ENCODE measurements around the gene UNC5C.

UNC5C gene

GRCh38 chr4:95377366-95377900 is 171.3 kb downstream of the UNC5C start:
- no peak overlapping the region for H3K4me3 ChIP-seq (ENCODE audit: low read depth, low read length)
- TF ChIP-seq CTCF (IDR thresholded peaks at IDR 0.05; ENCODE audit: borderline replicate concordance, insufficient read depth, low read depth, low read length) = no peak

DNA sequence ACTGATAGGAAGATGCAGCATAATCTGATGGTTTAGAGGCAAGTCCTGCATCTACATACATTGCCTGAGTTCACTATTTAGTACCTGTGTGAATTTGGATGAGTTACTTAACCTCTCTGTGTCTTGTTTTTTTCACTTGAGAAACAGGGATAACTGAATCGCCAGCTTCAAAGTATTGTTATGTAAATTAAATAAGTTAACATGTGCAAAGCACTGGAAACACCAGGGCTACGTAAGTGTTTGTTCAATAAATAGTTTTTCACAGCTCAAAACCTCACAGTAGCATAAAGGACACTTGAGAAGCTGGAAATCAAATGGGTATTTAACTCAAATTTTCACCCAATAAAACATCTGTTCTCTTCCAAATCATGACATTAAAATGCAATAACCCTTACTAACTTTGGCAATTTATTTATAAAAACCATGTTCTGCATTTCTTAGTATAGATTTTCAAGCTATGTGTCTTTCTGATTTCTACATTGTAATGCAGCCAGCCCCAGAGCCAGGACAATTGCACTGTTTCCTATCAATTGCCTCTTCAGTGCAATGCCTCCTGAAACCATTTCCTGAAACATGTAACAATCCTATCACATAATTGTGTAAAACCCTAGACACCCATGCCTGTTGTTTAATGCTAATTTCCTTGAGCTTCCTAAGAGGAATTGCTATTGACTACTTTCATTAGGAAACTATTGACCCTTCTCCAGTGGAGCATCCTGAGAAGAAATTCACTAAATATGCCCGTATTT is 177.1 kb downstream of the UNC5C start:
- TF ChIP-seq CTCF (IDR thresholded peaks at IDR 0.05; ENCODE audit: borderline replicate concordance, insufficient read depth, low read depth, low read length) = no peak
- H3K4me3 ChIP-seq (ENCODE audit: low read depth, low read length) = no peak overlapping the region

GRCh38 chr4:95367824-95368223 is 180.9 kb downstream of the UNC5C start:
- no peak overlapping the region for H3K4me3 ChIP-seq (ENCODE audit: low read depth, low read length)
- TF ChIP-seq CTCF (IDR thresholded peaks at IDR 0.05; ENCODE audit: borderline replicate concordance, insufficient read depth, low read depth, low read length) = no peak

GRCh38 chr4:95363966-95364365 is 184.8 kb downstream of the UNC5C start:
- TF ChIP-seq CTCF (IDR thresholded peaks at IDR 0.05; ENCODE audit: borderline replicate concordance, insufficient read depth, low read depth, low read length) = no peak
- no peak overlapping the region for H3K4me3 ChIP-seq (ENCODE audit: low read depth, low read length)

DNA sequence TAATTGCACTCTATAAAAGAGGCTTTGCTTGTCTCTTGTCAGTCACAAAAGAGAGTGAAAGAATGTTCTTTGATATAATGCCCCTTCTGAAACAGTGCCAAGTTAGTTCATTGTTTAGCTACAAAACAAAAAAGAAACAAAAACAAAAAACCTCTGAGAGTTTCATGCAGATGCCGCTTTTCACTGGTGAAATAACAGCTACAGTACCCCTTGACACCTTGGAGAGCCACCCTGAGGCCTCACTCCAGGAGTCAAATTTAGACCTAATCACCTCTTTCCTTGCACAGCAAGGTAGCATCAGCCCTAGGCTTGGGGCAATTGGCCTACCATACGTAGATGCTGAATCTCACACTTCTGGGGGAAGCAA is 185.2 kb downstream of the UNC5C start:
- no peak overlapping the region for H3K4me3 ChIP-seq (ENCODE audit: low read depth, low read length)
- TF ChIP-seq CTCF (IDR thresholded peaks at IDR 0.05; ENCODE audit: borderline replicate concordance, insufficient read depth, low read depth, low read length) = no peak

DNA sequence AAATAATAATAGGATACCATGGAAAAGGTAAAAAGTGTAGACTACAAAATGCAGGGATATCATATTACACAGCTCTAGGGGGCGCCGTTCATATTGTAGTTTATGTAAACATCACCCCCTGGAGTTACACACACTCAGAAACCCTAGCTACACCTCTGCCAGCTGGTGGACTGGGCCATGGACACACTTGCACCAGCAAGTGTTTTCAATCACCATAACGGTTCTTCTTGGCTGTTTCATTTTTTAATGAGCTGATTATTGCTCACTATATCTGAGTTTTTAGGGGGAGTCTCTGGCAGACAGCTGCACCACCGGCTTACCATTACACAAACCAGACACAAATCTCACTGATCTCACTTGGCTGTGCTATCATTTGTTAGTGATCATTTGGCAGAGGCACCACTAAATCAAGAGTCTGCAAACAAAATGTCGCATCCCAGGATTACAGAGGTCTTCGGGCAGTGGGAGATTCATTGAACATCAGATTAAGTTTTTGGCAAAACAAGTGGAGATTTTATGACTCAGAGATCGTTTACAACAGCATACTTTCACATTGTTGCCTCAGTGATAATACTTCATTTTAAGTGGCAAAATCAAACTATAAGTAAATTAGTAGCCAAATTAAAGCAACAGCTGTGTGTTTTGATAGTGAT is 185.7 kb downstream of the UNC5C start:
- no peak overlapping the region for H3K4me3 ChIP-seq (ENCODE audit: low read depth, low read length)
- TF ChIP-seq CTCF (IDR thresholded peaks at IDR 0.05; ENCODE audit: borderline replicate concordance, insufficient read depth, low read depth, low read length) = no peak; the same call in 1 of the 2 replicates

GRCh38 chr4:95362066-95362465 is 186.7 kb downstream of the UNC5C start:
- H3K4me3 ChIP-seq (ENCODE audit: low read depth, low read length) = no peak overlapping the region
- no peak for TF ChIP-seq CTCF (IDR thresholded peaks at IDR 0.05; ENCODE audit: borderline replicate concordance, insufficient read depth, low read depth, low read length)
